ENCODE data around the gene DPYSL3.
"Not testable (repeated sequence)": the region's sequence is repeated elsewhere in the genome, so short reads cannot be mapped to it uniquely, and the experiment has no call there.

Gene DPYSL3

GRCh38 chr5:147509710-147510651, at the start of gene DPYSL3:
TSS of gene DPYSL3 (minus strand) at chr5:147510068. CDS start at chr5:147509858, 210 bp downstream.
- DNase-seq = peak; percentile 92

GRCh38 chr5:147558826-147559225, 49.0 kb upstream of the DPYSL3 start:
- DNase-seq = peak; percentile 83

GRCh38 chr5:147557876-147558745, 48.2 kb upstream of the DPYSL3 start:
- no peak for DNase-seq

- DNase-seq = no peak
Observed at GRCh38 chr5:147555176-147555575, 45.3 kb upstream of the DPYSL3 start.

GRCh38 chr5:147554261-147554817, 44.5 kb upstream of the DPYSL3 start:
- peak; percentile 26 for DNase-seq

- not testable (repeated sequence) for DNase-seq
Observed at GRCh38 chr5:147553817-147554216, 43.9 kb upstream of the DPYSL3 start.

- no peak for DNase-seq
Observed at GRCh38 chr5:147552897-147553296, 43.0 kb upstream of the DPYSL3 start.

- DNase-seq = no peak
Observed at GRCh38 chr5:147551677-147552076, 41.8 kb upstream of the DPYSL3 start.

- DNase-seq = no peak
Observed at GRCh38 chr5:147547730-147548129, 37.9 kb upstream of the DPYSL3 start.

GRCh38 chr5:147544556-147544955, 34.7 kb upstream of the DPYSL3 start:
- no peak for DNase-seq

- DNase-seq = peak; percentile 24
Observed at GRCh38 chr5:147539053-147539452, 29.2 kb upstream of the DPYSL3 start.

- DNase-seq = no peak
Observed at GRCh38 chr5:147538236-147538635, 28.4 kb upstream of the DPYSL3 start.

- DNase-seq = no peak
Observed at GRCh38 chr5:147534172-147534951, 24.5 kb upstream of the DPYSL3 start.

- no peak for DNase-seq
Observed at GRCh38 chr5:147532156-147532555, 22.3 kb upstream of the DPYSL3 start.

GRCh38 chr5:147530530-147531389, 20.9 kb upstream of the DPYSL3 start:
- peak; percentile 75 for DNase-seq

GRCh38 chr5:147523069-147523468, 13.2 kb upstream of the DPYSL3 start:
- no peak for DNase-seq

- DNase-seq = no peak
Observed at GRCh38 chr5:147522435-147522834, 12.6 kb upstream of the DPYSL3 start.

- DNase-seq = no peak
Observed at GRCh38 chr5:147520450-147520849, 10.6 kb upstream of the DPYSL3 start.

GRCh38 chr5:147519380-147519779, 9.5 kb upstream of the DPYSL3 start:
- DNase-seq = no peak

- DNase-seq = no peak
Observed at GRCh38 chr5:147517383-147517782, 7.5 kb upstream of the DPYSL3 start.

- no peak for DNase-seq
Observed at GRCh38 chr5:147515269-147515668, 5.4 kb upstream of the DPYSL3 start.
